ENCODE measurements around the gene CFAP65. TPM values are rescaled to one million over a fixed set of nuclear protein-coding genes. Genes with fewer than 3 reads are reported as not detected.

Gene CFAP65
- total RNA-seq, 1 donor from 2014 or later: not detected

GRCh38 chr2:218992703-218993344 lies 48.5 kb downstream of the CFAP65 start:
- no peak overlapping the region for H3K27ac ChIP-seq
- H3K36me3 ChIP-seq: no peaks in the 10 kb centered on the region
- peak overlapping the region; percentile 32 to 37 for H3K4me3 ChIP-seq
- TF ChIP-seq POLR2A (IDR thresholded peaks at IDR 0.05): no peak
- TF ChIP-seq, protein P1, sequence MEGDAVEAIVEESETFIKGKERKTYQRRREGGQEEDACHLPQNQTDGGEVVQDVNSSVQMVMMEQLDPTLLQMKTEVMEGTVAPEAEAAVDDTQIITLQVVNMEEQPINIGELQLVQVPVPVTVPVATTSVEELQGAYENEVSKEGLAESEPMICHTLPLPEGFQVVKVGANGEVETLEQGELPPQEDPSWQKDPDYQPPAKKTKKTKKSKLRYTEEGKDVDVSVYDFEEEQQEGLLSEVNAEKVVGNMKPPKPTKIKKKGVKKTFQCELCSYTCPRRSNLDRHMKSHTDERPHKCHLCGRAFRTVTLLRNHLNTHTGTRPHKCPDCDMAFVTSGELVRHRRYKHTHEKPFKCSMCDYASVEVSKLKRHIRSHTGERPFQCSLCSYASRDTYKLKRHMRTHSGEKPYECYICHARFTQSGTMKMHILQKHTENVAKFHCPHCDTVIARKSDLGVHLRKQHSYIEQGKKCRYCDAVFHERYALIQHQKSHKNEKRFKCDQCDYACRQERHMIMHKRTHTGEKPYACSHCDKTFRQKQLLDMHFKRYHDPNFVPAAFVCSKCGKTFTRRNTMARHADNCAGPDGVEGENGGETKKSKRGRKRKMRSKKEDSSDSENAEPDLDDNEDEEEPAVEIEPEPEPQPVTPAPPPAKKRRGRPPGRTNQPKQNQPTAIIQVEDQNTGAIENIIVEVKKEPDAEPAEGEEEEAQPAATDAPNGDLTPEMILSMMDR (IDR thresholded peaks at IDR 0.05): no peak
- TF ChIP-seq POLR2AphosphoS5 (IDR thresholded peaks at IDR 0.05; ENCODE audit: insufficient read depth in 1 of 2, low read depth in 1 of 2): no peak
- intact Hi-C loops (cut with DNase I): no loop called here
- no peaks in the 10 kb centered on the region for H3K9me3 ChIP-seq
- DNase-seq (ENCODE audit: extremely low spot score in 2 of 2): no peak
- peaks cover 31% of the 10 kb centered on the region for H3K27me3 ChIP-seq
- H3K4me1 ChIP-seq: peaks cover 27% of the 10 kb centered on the region

DNA sequence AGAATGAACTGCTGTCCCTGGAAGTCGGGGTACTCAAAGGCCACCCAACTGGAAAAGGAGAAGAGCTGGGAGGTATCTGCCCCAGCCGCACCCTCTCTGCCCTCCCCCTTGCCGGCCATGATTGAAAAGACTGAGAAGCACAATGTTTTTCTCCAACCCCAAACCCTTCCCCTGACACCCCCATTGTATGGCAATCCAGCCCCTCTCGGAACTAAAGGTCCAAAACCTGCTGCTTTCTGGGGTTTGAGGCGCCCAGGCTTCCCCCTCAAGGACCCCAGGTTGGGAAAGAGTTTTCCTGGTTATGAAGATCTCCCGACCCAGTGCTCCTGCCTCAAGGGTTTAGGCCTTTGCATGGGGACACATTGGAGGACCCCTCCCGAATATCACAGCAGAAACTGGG lies 49.1 kb downstream of the CFAP65 start:
- DNase-seq (ENCODE audit: extremely low spot score in 2 of 2): no peak
- H3K27ac ChIP-seq: no peak overlapping the region
- no peaks in the 10 kb centered on the region for H3K36me3 ChIP-seq
- TF ChIP-seq, protein P1 (IDR thresholded peaks at IDR 0.05): no peak
- TF ChIP-seq POLR2A (IDR thresholded peaks at IDR 0.05) (no peak), POLR2AphosphoS5 (IDR thresholded peaks at IDR 0.05; ENCODE audit: insufficient read depth in 1 of 2, low read depth in 1 of 2) (no peak)
- peaks cover 27% of the 10 kb centered on the region for H3K4me1 ChIP-seq
- H3K27me3 ChIP-seq: peaks cover 31% of the 10 kb centered on the region
- intact Hi-C loops (cut with DNase I): no loop called here
- H3K9me3 ChIP-seq: no peaks in the 10 kb centered on the region
- no peak overlapping the region for H3K4me3 ChIP-seq

- H3K9me3 ChIP-seq: no peaks in the 10 kb centered on the region
- DNase-seq (ENCODE audit: extremely low spot score in 2 of 2): no peak
- no peaks in the 10 kb centered on the region for H3K36me3 ChIP-seq
- H3K4me1 ChIP-seq: peaks cover 27% of the 10 kb centered on the region
- peaks cover 31% of the 10 kb centered on the region for H3K27me3 ChIP-seq
- no peak overlapping the region for H3K27ac ChIP-seq
- TF ChIP-seq POLR2A (IDR thresholded peaks at IDR 0.05): no peak
- TF ChIP-seq, protein P1 (IDR thresholded peaks at IDR 0.05): no peak
- no peak for TF ChIP-seq POLR2AphosphoS5 (IDR thresholded peaks at IDR 0.05; ENCODE audit: insufficient read depth in 1 of 2, low read depth in 1 of 2)
- intact Hi-C loops (cut with DNase I): no loop called here
- H3K4me3 ChIP-seq: no peak overlapping the region
These were observed 49.6 kb downstream of the CFAP65 start for GRCh38 chr2:218991674-218992168.

GRCh38 chr2:218990612-218991011 lies 50.7 kb downstream of the CFAP65 start:
- no peak for DNase-seq (ENCODE audit: extremely low spot score in 2 of 2)
- intact Hi-C loops (cut with DNase I): no loop called here

More at GRCh38 chr2:218990612-218991011, 50.7 kb downstream of the CFAP65 start:
- H3K27ac ChIP-seq: no peak overlapping the region
- H3K4me1 ChIP-seq: peaks cover 17% of the 10 kb centered on the region
- no peaks in the 10 kb centered on the region for H3K36me3 ChIP-seq
- H3K27me3 ChIP-seq: peaks cover 31% of the 10 kb centered on the region
- H3K4me3 ChIP-seq: no peak overlapping the region
- no peaks in the 10 kb centered on the region for H3K9me3 ChIP-seq
- TF ChIP-seq, protein P1 (IDR thresholded peaks at IDR 0.05): no peak
- TF ChIP-seq POLR2AphosphoS5 (IDR thresholded peaks at IDR 0.05; ENCODE audit: insufficient read depth in 1 of 2, low read depth in 1 of 2): no peak
- TF ChIP-seq POLR2A (IDR thresholded peaks at IDR 0.05): no peak

Data from vagina (tissue), 2 donors.